Keratinocyte (primary cell): ENCODE results near the gene GDAP1L1. TPM values are rescaled to one million over a fixed set of nuclear protein-coding genes. Genes with fewer than 3 reads are reported as not detected.

ENCODE experiments used
- DNase-seq: peaks from one replicate; pipeline ENCODE4 v3.0.0-alpha.2; 2011; ENCODE audit warnings: low read depth, missing footprints, low spot score
- FAIRE-seq: peaks from 2 replicates; lab custom pipeline; 2011; peaks lifted over from hg19 to GRCh38; lab: Jason Lieb, UNC
- H2AFZ ChIP-seq: 2 replicates; pipeline ENCODE4 v1.6.0; 2012; ENCODE audit warnings: low read length, control low read depth, inconsistent platforms; ENCODE audit not compliant: control insufficient read depth
- H3K27ac ChIP-seq: 2 replicates; pipeline ENCODE4 v1.5.1; 2011; ENCODE audit warnings: low read length; ENCODE audit not compliant: control insufficient read depth, insufficient read depth
- H3K27me3 ChIP-seq: 3 replicates; pipeline ENCODE4 v1.6.0; 2011; ENCODE audit warnings: low read length; ENCODE audit not compliant: control insufficient read depth, insufficient read depth; ENCODE audit errors: extremely low read depth
- H3K36me3 ChIP-seq, 2 experiments: 2 replicates in 1 of 2; 3 replicates in 1 of 2; pipeline ENCODE4 v1.5.1; 2011; ENCODE audit warnings: low read length in 2 of 2, mild to moderate bottlenecking in 1 of 2; ENCODE audit not compliant: control insufficient read depth in 2 of 2, insufficient read depth in 2 of 2; ENCODE audit errors: extremely low read depth in 1 of 2
- H3K4me1 ChIP-seq: 3 replicates; pipeline ENCODE4 v1.5.1; 2011; ENCODE audit warnings: low read length; ENCODE audit not compliant: control insufficient read depth, insufficient read depth; ENCODE audit errors: extremely low read depth
- H3K4me2 ChIP-seq: 3 replicates; pipeline ENCODE4 v1.6.0; 2011; ENCODE audit warnings: low read depth, low read length; ENCODE audit not compliant: control insufficient read depth, insufficient read depth; ENCODE audit errors: extremely low read depth
- H3K4me3 ChIP-seq, 3 experiments: fragments of 200-600 bp in 1 of 3; sonication (generic) in 1 of 3; 2 replicates in 2 of 3; 3 replicates in 1 of 3; pipeline ENCODE4 v1.5.1; 2011 to 2016; ENCODE audit warnings: low read length in 3 of 3, mild to moderate bottlenecking in 3 of 3, control low read depth in 2 of 3, inconsistent platforms in 1 of 3, low read depth in 1 of 3, mixed read lengths in 1 of 3, mixed run types in 1 of 3, moderate library complexity in 1 of 3; ENCODE audit not compliant: control insufficient read depth in 2 of 3, insufficient read depth in 2 of 3; ENCODE audit errors: extremely low read depth in 1 of 3
- H3K79me2 ChIP-seq: 2 replicates; pipeline ENCODE4 v1.6.0; 2012; ENCODE audit warnings: low read length; ENCODE audit not compliant: control insufficient read depth, insufficient read depth
- H3K9ac ChIP-seq: 3 replicates; pipeline ENCODE4 v1.6.0; 2011; ENCODE audit warnings: low read length; ENCODE audit not compliant: control insufficient read depth, insufficient read depth; ENCODE audit errors: extremely low read depth
- H3K9me1 ChIP-seq: 3 replicates; pipeline ENCODE4 v1.6.0; 2011; ENCODE audit warnings: low read length; ENCODE audit not compliant: control insufficient read depth, insufficient read depth; ENCODE audit errors: extremely low read depth
- H3K9me3 ChIP-seq: 2 replicates; pipeline ENCODE4 v1.5.1; 2012; ENCODE audit warnings: low read depth, low read length; ENCODE audit not compliant: control insufficient read depth
- H4K20me1 ChIP-seq: 3 replicates; pipeline ENCODE4 v1.6.0; 2011; ENCODE audit warnings: low read length; ENCODE audit not compliant: control insufficient read depth, insufficient read depth; ENCODE audit errors: extremely low read depth
- CTCF ChIP-seq, 3 experiments: IDR thresholded peaks in 1 of 3; conservative IDR thresholded peaks in 1 of 3; optimal IDR thresholded peaks in 1 of 3; 2 replicates in 2 of 3; 3 replicates in 1 of 3; pipeline versions ENCODE3 to v1.5.1; 2011; ENCODE audit warnings: low read length in 3 of 3, mild to moderate bottlenecking in 3 of 3, moderate library complexity in 2 of 3, control low read depth in 1 of 3, inconsistent platforms in 1 of 3; ENCODE audit not compliant: insufficient read depth in 2 of 3; ENCODE audit errors: extremely low read depth in 1 of 3
- EZH2 ChIP-seq: IDR thresholded peaks from one replicate; pipeline ENCODE4 v1.6.1; 2012; ENCODE audit warnings: inconsistent platforms, mild to moderate bottlenecking, low read length, moderate library complexity
- dilution Hi-C: fragments of 300-500 bp; cut with MboI; formaldehyde crosslinking; loops from one replicate; pipeline ENCODE4 v1.7.0; 2020; ENCODE audit warnings: low sequenced_read_pairs; ENCODE audit not compliant: extremely low pct_ligation_motif_present
- polyA plus RNA-seq, 5 experiments: library from polyadenylated mRNA; depleted of rRNA in 3 of 5; stranded (reverse) in 3 of 5; stranded (forward) in 1 of 5; unstranded in 1 of 5; fragments of >200 nt; gene quantifications; 1 replicate in 1 of 5; 2 replicates in 3 of 5; 3 replicates in 1 of 5; pipeline versions ENCODE4 v1.2.1 to v1.2.3, GENCODE V29; 2011 to 2012; ENCODE audit warnings: missing spikeins in 2 of 5, low read depth in 1 of 5, low replicate concordance in 1 of 5

The GDAP1L1 gene
- polyA plus RNA-seq, 1 donor (not counting 4 experiments of a cell fraction or from before 2014, with no cell fraction given): not detected

- FAIRE-seq: no peak
- H3K9me3 ChIP-seq: no peaks in the 10 kb centered on the region
- dilution Hi-C loops: no loop called here
- H3K36me3 ChIP-seq: no peaks in the 10 kb centered on the region
- H3K4me2 ChIP-seq: no peak overlapping the region
- no peaks in the 10 kb centered on the region for H3K79me2 ChIP-seq
- no peaks in the 10 kb centered on the region for H3K27me3 ChIP-seq
- H2AFZ ChIP-seq: no peak overlapping the region
- DNase-seq: no peak
- no peaks in the 10 kb centered on the region for H3K9me1 ChIP-seq
- no peak for TF ChIP-seq EZH2
- peak in 1 of 3 experiments; percentile 12 for TF ChIP-seq CTCF (optimal IDR thresholded peaks at IDR 0.05 in 1 of 3, IDR thresholded peaks at IDR 0.05 in 1 of 3, conservative IDR thresholded peaks at IDR 0.05 in 1 of 3; ENCODE audit: extremely low read depth in 1 of 3, insufficient read depth in 2 of 3, low read length in 3 of 3)
- no peaks in the 10 kb centered on the region for H3K4me1 ChIP-seq
- H4K20me1 ChIP-seq: no peaks in the 10 kb centered on the region
- no peak overlapping the region for H3K4me3 ChIP-seq
- H3K9ac ChIP-seq: no peak overlapping the region
- no peak overlapping the region for H3K27ac ChIP-seq
These were observed 6.4 kb downstream of the GDAP1L1 start for GRCh38 chr20:44253528-44253927.

GRCh38 chr20:44254073-44254472 lies 7.0 kb downstream of the GDAP1L1 start:
- no peak for FAIRE-seq
- H3K9me3 ChIP-seq: no peaks in the 10 kb centered on the region
- H3K4me1 ChIP-seq: no peaks in the 10 kb centered on the region
- H2AFZ ChIP-seq: no peak overlapping the region
- no peak overlapping the region for H3K9ac ChIP-seq
- DNase-seq: no peak
- no peak overlapping the region for H3K4me2 ChIP-seq
- no peaks in the 10 kb centered on the region for H3K9me1 ChIP-seq
- TF ChIP-seq EZH2 (no peak), CTCF (optimal IDR thresholded peaks at IDR 0.05 in 1 of 3, IDR thresholded peaks at IDR 0.05 in 1 of 3, conservative IDR thresholded peaks at IDR 0.05 in 1 of 3; ENCODE audit: extremely low read depth in 1 of 3, insufficient read depth in 2 of 3, low read length in 3 of 3) (no peak)
- H3K4me3 ChIP-seq: no peak overlapping the region
- no peaks in the 10 kb centered on the region for H3K79me2 ChIP-seq
- H3K27ac ChIP-seq: no peak overlapping the region
- no peaks in the 10 kb centered on the region for H3K36me3 ChIP-seq
- H4K20me1 ChIP-seq: no peaks in the 10 kb centered on the region
- dilution Hi-C loops: no loop called here
- H3K27me3 ChIP-seq: no peaks in the 10 kb centered on the region
